Panc1 (cell line): Measurements from ENCODE around the gene IRS1.

Experiments
- POLR2AphosphoS5 ChIP-seq: IDR thresholded peaks from 2 replicates; pipeline ENCODE4 v1.6.1; 2012; ENCODE audit warnings: mild to moderate bottlenecking, low read depth, low read length, moderate library complexity
- TF ChIP-seq, protein P1 (sequence below): fragments of 450-650 bp; IDR thresholded peaks from 2 replicates; pipeline ENCODE4 v1.5.1; 2017; ENCODE audit warnings: mild to moderate bottlenecking
- TF ChIP-seq, protein P2 (sequence below), 2 experiments: IDR thresholded peaks; 2 replicates each; pipeline ENCODE4 v1.6.1; 2011 to 2012; ENCODE audit warnings: low read depth in 2 of 2, control low read depth in 1 of 2, low read length in 1 of 2, mild to moderate bottlenecking in 1 of 2, moderate library complexity in 1 of 2; ENCODE audit not compliant: insufficient read depth in 1 of 2

DNA sequence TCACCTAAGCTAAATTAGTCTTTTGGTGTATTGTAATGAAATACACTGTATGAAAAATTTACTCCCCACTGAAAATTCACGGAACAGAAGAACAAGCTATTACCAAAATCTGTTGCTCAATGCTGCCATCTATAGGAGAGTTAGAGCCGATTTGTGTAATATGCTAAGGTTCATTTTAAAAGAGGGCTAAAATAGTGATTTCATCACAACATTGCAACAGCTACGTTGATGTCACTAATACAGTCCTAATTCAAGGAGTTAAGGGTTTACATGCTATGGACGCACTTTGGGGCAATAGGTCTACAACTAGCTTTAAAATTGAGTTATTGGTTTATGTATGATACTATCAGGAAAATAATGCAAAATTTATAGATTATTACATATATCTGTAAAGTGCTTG lies 3.0 kb upstream of the IRS1 start:
- no peak for TF ChIP-seq POLR2AphosphoS5
- TF ChIP-seq, protein P1, sequence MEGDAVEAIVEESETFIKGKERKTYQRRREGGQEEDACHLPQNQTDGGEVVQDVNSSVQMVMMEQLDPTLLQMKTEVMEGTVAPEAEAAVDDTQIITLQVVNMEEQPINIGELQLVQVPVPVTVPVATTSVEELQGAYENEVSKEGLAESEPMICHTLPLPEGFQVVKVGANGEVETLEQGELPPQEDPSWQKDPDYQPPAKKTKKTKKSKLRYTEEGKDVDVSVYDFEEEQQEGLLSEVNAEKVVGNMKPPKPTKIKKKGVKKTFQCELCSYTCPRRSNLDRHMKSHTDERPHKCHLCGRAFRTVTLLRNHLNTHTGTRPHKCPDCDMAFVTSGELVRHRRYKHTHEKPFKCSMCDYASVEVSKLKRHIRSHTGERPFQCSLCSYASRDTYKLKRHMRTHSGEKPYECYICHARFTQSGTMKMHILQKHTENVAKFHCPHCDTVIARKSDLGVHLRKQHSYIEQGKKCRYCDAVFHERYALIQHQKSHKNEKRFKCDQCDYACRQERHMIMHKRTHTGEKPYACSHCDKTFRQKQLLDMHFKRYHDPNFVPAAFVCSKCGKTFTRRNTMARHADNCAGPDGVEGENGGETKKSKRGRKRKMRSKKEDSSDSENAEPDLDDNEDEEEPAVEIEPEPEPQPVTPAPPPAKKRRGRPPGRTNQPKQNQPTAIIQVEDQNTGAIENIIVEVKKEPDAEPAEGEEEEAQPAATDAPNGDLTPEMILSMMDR = peak; percentile 71; the same call in 1 of the 2 replicates
- TF ChIP-seq, protein P2, sequence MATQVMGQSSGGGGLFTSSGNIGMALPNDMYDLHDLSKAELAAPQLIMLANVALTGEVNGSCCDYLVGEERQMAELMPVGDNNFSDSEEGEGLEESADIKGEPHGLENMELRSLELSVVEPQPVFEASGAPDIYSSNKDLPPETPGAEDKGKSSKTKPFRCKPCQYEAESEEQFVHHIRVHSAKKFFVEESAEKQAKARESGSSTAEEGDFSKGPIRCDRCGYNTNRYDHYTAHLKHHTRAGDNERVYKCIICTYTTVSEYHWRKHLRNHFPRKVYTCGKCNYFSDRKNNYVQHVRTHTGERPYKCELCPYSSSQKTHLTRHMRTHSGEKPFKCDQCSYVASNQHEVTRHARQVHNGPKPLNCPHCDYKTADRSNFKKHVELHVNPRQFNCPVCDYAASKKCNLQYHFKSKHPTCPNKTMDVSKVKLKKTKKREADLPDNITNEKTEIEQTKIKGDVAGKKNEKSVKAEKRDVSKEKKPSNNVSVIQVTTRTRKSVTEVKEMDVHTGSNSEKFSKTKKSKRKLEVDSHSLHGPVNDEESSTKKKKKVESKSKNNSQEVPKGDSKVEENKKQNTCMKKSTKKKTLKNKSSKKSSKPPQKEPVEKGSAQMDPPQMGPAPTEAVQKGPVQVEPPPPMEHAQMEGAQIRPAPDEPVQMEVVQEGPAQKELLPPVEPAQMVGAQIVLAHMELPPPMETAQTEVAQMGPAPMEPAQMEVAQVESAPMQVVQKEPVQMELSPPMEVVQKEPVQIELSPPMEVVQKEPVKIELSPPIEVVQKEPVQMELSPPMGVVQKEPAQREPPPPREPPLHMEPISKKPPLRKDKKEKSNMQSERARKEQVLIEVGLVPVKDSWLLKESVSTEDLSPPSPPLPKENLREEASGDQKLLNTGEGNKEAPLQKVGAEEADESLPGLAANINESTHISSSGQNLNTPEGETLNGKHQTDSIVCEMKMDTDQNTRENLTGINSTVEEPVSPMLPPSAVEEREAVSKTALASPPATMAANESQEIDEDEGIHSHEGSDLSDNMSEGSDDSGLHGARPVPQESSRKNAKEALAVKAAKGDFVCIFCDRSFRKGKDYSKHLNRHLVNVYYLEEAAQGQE (IDR thresholded peaks at IDR 0.05; ENCODE audit: insufficient read depth in 1 of 2, low read depth in 2 of 2, low read length in 1 of 2) = no peak
